NCI-H1105 treated with DMSO at 0.1 percent for 48 hours (cell line): Measurements from ENCODE around the gene LYG2.
"Not testable (repeated sequence)": the region's sequence is repeated elsewhere in the genome, so short reads cannot be mapped to it uniquely, and the experiment has no call there.

ENCODE experiments used
- DNase-seq: peaks from one replicate; lab custom pipeline; 2025; lab: John Stamatoyannopoulos, UW

The LYG2 gene, protein sequence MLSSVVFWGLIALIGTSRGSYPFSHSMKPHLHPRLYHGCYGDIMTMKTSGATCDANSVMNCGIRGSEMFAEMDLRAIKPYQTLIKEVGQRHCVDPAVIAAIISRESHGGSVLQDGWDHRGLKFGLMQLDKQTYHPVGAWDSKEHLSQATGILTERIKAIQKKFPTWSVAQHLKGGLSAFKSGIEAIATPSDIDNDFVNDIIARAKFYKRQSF

DNA sequence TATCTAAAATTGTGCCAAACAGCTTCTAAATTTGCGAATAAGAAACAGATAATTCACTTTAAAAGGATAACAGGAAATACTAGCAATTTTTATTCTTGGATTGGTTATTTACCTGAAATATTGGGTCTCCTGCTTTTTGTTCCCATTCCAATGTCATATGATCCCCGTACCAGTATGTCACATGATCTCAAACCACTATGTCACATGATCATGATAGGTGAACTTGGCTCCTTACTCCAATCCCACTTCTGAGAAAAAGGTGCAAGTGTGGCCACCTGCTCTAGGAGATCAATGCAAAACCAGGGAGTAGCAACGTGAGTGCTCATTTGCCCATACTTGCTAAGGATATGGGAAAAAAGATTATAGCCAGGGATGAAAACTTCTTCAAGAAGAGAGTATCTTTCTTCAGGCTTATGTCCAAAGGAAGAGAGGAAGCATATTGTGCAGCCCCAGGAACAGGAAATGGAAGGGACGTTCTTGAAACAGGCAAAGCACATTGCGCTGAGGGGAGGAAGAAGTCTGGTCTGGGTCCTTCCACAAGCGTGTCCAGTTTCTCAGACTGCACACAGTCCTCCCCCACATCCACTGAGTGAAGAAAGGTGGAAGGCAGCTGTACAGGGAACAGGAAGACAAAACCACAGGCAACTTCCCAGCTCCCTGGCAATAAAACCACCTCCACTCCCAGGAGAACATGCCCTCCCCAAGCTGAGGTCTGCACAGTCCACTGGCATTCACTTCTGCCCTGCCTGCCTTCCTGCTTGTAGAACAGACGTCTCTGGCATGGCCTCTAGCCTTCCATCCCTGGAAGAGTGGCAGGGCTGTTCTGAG, at the start of gene LYG2:
Gene LYG2, minus strand, starts transcription at position 176 of the 828 bp plus-strand sequence. CDS start 1,406 bp downstream, outside the sequence.
- DNase-seq, result no peak

DNA sequence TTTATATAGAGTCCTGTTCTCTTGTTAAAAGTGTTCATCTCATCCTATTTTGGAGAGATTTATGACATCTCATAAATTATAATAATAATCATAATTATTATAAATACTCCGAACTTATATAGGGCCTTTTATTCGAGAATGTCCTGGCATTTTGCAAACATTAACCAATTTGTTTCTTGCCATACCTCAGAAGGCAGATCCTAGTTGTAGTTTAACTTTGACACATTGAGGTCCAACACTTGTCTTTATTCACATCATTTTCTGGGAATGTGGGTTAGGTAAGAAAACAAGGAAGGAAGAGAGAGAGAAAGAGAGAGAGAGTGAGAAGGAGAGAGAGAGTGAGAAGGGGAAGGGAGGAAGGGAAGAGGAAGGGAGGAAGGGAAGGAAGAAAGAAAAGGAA, 45.6 kb upstream of the LYG2 start, which contains the start of gene LYG1:
Gene LYG1, minus strand, starts transcription at position 101 of the 400 bp plus-strand sequence. CDS start 5,527 bp downstream, outside the sequence.
- not testable (repeated sequence) for DNase-seq

DNA sequence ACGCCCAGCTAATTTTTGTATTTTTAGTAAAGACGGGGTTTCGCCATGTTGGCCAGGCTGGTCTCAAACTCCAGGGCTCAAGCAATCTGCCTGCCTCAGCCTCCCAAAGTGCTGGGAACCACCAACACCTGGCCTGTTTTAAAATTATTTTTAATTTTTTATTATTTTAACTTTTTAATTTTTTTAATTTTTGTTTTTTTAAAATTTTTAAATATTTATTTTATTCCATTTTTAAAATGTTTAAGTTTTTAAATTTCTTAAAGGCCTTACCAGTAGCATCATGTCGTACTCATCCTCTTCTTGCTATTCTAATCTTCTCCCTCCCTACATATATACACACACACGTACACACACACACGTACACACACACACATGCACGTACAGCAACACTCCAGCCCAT, 44.1 kb upstream of the LYG2 start:
- no peak for DNase-seq

DNA sequence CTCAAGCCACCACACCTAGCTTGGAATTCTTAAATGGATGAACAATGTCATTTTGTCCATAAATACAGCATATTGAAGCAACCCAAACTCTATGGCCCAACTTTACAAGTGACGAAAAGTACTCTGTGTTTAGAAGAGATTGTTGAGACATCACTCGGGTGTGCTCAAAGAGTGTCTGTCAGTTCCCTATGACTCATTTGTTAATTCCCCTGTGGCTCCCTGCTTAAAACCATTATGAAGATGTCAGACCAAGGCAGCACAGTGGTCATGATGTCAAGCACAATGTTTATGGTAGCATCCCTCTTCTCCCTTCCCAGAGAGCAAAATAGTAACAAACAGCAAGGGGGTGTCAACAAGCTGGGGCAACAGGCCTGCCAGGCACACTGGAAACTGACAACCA, 42.5 kb upstream of the LYG2 start:
- DNase-seq, result no peak

DNA sequence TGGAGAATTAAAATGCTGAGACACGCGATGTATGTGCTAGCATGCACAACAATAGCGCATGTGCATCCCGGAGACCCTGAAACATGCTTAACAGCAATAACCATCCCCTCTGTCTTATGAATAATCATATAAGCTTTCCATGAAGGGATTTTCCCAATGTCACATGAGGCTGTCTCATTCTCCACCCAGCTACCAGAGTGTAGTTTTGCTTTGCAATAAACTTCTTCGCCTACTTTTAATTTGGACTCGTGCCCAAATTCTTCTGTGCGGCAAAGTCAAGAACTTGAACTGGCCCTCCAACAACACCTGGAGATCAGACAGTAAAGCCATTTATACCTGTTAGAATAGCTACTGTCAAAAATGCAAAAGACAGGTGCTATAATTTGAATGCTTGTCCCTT, 30.1 kb upstream of the LYG2 start:
- DNase-seq, result no peak

DNA sequence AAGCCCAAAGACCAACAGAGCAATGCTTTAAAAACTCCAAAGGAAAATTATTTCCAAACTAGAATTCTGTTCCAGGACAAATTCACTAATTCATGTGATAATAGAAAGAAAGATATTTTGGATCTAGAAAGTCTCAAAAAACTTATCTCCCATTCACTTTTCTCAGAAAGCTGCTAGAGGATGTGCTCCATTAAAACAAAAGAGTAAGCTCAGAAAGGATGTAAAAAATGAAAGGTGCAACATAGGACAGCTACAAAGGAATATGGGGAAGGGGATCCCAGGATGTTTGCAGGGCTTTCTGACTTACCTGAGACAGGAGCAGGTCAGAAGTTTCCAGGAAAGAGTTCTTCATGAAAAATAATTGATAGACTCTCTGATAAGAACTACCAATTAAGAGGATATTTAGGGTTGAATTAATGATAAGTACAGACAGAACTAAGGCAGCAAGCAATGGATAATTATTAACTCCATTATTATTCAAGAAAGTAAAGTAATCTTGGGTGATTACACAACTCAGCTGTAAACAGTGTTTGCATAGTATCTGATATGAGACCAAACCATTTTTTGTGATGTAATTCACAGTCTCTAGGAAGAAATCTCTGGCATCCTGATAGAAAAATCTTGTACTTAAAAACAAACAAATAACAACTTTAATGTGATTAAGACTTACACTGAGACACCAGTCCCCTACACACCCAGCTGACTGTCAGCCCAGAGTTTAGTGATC, 24.7 kb upstream of the LYG2 start:
- no peak for DNase-seq

DNA sequence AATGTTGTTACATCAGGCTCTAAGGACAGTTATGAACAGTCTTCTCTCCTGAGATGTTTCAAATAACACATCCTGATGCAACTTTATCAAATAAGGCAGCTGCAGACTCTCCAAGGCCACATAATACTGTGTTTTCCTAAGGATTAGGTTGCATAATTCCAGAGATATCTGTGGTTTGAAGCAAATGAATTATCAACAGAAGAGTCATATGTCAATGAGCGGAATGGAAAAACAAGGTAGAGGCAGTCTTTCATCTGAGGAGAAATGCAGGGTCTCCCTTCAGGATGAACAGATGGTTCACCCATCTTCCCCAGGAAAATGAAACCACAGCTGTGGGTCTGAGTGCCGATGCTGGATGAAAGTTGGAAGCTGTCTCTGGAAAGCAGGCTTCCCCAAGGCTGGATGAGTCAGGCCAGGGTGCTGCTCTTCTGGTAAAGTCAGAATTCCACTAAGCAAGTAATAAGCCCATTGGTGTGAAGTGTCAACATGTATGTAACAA, 23.4 kb upstream of the LYG2 start:
- DNase-seq, result no peak

DNA sequence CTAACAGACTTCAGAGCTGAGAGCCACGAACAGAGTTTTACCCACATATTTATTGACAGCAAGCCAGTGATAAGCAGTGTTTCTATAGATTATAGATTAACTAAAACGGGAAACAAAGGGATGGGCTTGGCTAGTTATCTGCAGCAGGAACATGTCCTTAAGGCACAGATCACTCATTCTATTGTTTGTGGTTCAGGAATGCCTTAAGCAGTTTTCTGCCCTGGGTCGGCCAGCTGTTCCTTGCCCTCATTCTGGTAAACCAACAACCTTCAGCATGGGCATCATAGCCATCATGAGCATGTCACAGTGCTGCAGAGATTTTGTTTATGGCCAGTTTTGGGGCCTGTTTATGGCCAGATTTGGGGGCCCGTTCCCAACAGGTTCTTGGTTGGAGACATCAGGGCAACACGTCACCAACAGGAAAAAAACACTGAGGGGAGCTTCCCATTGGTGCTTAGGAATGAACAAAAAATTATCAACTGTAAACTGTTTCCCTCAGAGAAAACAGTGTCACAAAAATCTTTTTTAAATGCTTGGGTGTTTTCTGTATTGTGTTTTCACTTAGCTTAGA, 22.8 kb upstream of the LYG2 start:
- not testable (repeated sequence) for DNase-seq

DNA sequence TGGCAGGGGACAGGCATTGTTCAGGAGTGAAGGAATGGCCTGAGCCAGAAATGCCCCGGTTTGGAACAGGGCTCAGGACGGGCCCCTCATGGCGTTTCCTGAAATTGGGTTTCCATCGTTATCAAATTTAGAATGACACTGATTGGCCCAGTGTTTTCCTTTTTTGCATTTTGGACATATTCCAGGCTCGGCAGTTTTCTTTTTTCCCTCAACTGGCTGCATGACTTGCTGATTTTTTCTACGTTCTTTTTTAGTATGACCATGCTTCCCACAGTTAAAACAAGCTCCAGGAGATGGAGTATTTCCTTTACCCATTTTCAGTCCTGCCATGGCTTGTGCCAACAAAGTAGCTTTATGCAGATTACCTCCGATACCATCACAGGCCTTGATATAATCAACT, 20.4 kb upstream of the LYG2 start:
- DNase-seq, result no peak

DNA sequence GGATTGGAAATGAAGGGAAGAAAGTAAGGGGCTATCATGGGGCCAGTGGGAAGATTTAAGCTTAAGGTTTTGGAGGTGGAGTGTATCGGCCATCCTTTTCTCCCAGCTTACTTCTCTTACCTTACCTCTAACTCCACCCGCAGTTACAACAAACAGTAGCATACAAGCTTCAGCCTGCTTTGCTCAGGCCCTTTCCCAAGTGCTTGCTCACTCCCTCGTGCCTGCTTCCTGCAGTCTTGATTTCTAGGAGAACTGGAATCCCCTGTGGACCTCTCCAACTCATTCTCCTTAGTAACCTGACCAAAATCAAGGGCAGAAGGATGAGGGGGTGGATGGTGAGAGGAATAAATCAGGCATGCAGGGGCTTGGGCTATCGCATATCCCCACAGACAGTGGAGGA, 5.8 kb upstream of the LYG2 start:
- DNase-seq, result no peak

DNA sequence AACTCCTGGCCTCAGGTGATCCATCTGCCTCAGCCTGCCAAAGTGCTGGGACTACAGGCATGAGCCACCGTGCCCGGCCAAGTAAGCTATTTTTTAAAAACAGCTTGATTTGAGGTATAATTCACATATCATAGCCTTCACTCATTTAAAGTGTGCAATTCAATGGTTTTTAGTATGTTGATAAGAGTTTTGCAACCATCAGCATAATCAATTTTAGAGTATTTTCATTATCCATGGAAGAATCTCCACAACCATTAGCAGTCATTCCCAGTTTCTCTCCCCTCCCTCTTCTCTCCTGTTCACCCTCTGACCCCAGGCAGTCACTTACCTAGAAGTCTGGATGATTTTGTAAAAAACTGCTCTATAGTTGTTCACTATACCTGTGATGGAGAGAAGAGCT, 4.7 kb upstream of the LYG2 start:
- no peak for DNase-seq

DNA sequence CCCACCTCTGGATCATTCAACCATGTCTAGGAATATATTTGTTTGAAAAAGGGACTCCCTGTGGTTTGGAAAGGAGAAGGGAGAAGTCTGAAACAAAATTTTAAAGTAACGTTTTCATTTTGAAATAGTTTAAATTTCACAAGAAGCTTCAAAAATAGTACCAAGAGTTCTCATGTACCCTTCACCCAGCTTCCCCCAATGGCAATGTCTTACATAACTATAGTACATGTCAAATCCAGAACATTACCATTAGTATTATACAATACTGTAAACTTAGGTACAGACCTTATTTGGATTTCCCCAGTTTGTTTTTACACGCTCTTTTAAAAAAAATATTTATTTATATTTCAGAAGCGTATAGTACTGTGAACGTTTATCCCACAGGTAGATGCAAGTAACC, 4.0 kb upstream of the LYG2 start:
- no peak for DNase-seq

DNA sequence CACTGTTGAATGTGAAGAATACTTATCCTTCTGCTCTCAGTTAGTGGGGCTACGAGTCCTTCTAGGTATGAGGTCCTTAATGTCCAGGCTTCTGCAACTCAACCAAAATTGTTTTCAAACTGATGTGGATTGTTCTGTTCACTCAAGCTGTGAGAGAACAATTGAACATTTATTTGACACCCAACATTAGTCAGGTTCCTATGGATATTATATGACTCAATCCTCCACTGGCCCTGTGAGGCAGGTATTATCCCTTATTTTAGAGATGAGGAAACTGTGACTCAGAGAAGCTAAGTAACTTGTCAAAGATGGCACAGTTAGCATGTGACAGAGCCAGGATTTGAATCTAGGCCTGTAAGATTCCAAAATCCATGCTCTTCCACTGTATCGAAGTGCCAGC, 1.2 kb upstream of the LYG2 start:
- no peak for DNase-seq

DNA sequence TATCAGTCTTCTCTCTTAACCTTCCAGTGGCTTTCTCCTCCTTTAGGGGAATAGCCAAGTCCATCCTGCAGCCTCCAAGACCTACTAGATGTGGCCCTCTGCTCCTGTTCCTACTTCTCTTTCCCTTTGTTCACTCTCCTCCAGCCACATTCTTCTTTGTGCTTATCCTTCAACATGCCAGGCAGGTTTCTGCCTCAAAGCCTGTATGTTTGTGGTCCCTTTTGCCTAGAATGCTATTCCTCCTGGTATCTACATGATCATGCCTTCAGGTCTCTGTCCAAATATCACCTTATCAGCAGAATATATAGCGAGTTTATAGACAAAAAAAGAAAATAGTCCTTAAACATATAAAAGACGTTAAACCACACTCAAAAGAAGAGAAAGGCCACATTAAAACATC, 5.5 kb downstream of the LYG2 start:
- DNase-seq, result no peak

DNA sequence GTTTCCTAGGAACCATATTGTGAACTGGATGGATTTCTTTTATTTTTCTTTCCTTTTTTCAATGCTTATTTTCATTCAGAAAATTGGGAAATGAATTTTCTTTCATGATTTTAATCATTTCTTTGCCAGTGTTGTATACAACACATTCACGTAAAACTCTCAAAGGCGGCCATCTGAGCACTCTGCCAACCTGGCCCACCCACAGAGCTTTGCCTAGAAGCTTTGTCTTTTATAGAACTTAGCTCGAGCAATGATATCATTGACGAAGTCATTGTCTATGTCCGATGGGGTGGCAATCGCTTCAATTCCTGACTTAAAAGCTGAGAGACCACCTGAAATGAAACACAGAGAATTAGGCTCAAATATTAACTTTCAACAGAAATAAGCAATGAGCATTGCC, 13.3 kb downstream of the LYG2 start:
- DNase-seq, result no peak

DNA sequence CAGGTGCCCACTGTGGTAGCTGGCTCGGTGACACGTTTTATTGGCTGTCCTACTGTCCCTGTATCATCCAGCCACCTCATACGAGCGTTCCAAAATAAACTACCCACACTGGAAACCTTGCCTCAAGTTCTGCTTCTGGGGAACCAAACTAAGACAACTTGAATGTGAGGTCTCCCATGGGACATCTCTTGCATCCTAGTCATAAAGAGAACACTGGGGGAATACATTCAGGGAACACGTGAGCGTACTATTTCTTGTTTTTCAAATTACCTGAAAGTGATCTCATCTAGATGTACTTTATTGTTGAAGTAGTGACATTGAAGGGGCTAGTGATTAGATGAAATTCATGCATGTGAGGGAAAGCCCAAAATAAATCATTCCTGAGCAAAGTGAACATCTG, 15.0 kb downstream of the LYG2 start:
- DNase-seq, result no peak

DNA sequence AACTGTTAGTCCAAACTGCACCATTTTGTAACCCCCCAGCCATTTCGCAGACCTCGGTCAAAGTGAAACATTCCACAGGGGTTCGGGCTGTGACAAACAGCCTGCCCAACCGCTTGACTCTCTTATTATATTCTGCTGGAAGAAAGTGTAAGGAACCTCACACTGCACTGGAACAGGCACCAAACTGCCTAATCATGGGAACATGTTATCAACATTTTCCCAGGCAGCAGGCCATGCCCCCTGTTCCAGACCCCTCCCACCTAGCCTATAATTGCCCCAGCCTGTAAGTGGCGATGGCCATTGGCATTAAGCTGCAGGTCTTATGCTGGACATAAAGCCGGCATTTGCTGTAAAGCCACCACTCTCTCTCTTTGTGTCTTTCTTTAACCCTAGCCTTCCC, 16.9 kb downstream of the LYG2 start:
- no peak for DNase-seq

DNA sequence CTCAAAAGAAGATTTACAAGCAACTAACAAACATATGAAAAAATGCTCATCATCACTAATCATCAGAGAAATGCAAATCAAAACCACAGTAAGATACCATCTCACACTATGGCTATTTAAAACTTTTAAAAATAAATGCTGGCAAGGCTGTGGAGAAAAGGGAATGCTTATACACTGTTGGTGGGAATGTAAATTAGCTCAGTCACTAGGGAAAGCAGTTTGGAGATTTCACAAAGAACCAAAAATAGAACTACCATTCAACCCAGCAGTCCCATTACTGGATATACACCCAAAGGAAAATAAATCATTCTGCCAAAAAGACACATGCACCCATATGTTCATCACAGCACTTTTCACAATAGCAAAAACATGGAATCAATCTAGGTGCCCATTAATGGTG, 22.3 kb downstream of the LYG2 start:
- not testable (repeated sequence) for DNase-seq

DNA sequence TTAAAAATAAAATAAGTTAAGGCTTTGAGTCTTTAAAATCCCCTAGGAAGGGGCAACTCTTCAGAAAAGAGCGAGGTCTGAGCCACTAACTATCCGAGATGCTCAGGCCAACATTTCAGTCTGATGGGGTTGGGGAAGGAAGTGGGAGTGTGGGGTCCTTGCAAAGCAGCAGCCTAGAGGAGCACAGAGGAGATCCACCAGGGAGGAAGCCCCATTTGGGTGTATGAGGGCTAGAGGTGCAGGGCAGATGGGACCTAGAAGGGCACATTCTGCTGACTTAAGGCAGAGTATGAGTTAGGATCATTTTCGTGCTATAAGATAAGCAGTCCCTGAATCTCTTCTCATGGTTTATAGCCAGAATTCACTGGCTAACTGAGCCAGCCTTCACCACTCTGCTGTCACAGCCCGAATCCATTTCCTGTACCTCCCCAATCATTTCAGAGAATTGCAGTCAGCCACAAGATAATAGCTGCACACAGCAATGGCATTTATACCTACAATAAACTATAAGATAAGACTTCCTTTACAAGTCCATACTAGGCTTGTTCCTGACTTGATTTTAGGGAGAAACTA, 37.5 kb downstream of the LYG2 start:
- no peak for DNase-seq

DNA sequence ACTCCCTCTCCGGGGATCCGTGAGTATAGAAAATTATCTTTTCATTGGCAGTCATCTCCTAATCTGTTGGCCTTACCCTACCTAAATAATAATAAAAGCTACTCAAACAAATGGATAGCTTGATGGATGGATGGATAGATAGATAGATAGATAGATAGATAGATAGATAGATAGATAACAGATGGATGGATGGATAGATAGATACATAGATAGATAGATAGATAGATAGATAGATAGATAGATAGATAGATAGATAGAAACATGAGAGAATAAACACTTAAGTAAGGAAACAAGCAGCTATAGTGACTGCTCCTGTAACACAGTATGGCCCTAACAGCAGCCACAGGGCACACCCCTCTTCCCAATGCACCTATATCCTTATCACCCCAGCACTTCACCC, 39.4 kb downstream of the LYG2 start:
- DNase-seq, result no peak

DNA sequence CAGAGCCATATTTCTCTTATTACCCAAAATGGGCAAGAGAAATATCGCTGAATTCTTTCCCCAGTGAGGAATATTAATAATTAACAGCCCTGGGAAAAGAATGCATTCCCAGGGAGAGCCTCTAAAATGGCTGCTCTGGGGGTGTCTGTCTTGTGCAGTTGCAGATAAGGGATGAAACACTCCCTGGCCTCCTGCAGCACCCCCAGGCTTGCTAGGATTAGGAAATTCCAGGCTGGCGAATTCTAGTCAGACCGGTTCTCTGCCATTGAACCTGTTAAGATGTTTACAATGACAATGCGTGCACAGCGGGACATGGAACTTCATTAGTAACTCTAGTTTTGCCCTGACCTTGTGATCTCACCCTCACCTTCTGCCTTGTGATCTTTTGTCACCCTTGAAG, 50.0 kb downstream of the LYG2 start:
- no peak for DNase-seq
